BE2C (cell line): ENCODE measurements around the gene GTPBP1.

Experiments
- DNase-seq: peaks from one replicate; pipeline ENCODE4 v3.0.0-alpha.2; 2020
- H3K27me3 ChIP-seq: fragments of 250-450 bp; sonication (Bioruptor Pico); 2 replicates; pipeline ENCODE4 v1.5.1; 2020; ENCODE audit warnings: mild to moderate bottlenecking
- H3K36me3 ChIP-seq: fragments of 250-450 bp; sonication (Bioruptor Pico); 2 replicates; pipeline ENCODE4 v1.5.1; 2020; ENCODE audit warnings: mild to moderate bottlenecking
- H3K4me1 ChIP-seq: fragments of 250-450 bp; sonication (Bioruptor Pico); 2 replicates; pipeline ENCODE4 v1.5.1; 2020
- H3K4me3 ChIP-seq: 2 replicates; pipeline ENCODE4 v1.5.1; 2011; ENCODE audit warnings: low read depth, low read length
- H3K9me3 ChIP-seq: fragments of 250-450 bp; sonication (Bioruptor Pico); 2 replicates; pipeline ENCODE4 v1.5.1; 2020
- TF ChIP-seq, protein P1 (sequence below): IDR thresholded peaks from 2 replicates; pipeline ENCODE4 v1.5.1; 2012; ENCODE audit warnings: mild to moderate bottlenecking, low read depth, low read length

Gene GTPBP1

DNA sequence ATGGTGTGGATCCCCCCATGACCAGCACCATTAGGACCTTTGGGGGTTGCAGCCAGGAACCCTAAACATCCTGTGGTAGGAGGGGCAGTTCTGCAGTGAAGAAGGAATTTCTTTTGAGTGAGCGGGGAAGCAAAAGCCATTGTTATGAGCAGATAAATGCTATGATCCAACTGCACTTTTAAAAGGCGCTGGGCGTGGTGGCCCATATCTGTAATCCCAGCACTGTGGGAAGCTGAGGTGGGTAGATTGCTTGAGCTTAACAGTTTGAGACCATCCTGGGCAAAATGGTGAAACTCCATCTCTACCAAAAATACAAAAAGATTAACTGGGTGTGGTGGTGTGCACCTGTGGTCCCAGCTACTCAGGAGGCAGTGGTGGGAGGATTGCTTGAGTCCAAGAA lies 29.9 kb upstream of the GTPBP1 start:
- TF ChIP-seq, protein P1, sequence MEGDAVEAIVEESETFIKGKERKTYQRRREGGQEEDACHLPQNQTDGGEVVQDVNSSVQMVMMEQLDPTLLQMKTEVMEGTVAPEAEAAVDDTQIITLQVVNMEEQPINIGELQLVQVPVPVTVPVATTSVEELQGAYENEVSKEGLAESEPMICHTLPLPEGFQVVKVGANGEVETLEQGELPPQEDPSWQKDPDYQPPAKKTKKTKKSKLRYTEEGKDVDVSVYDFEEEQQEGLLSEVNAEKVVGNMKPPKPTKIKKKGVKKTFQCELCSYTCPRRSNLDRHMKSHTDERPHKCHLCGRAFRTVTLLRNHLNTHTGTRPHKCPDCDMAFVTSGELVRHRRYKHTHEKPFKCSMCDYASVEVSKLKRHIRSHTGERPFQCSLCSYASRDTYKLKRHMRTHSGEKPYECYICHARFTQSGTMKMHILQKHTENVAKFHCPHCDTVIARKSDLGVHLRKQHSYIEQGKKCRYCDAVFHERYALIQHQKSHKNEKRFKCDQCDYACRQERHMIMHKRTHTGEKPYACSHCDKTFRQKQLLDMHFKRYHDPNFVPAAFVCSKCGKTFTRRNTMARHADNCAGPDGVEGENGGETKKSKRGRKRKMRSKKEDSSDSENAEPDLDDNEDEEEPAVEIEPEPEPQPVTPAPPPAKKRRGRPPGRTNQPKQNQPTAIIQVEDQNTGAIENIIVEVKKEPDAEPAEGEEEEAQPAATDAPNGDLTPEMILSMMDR: no peak
- H3K4me3 ChIP-seq: no peak overlapping the region
- H3K27me3 ChIP-seq: no peaks in the 10 kb centered on the region
- H3K4me1 ChIP-seq: no peaks in the 10 kb centered on the region
- no peaks in the 10 kb centered on the region for H3K9me3 ChIP-seq
- no peak for DNase-seq
- H3K36me3 ChIP-seq: 0 out of 2 replicates have a peak, but pooled peaks cover 6% of the 10 kb centered on the region

- TF ChIP-seq, protein P1: peak; percentile 65
- H3K27me3 ChIP-seq: no peaks in the 10 kb centered on the region
These were observed 24.0 kb upstream of the GTPBP1 start, which contains the start of gene TOMM22 for GRCh38 chr22:38681582-38682335. TSS of gene TOMM22 (plus strand) at chr22:38681957. CDS start at chr22:38681979, 22 bp downstream.

GRCh38 chr22:38684895-38685294 lies 20.8 kb upstream of the GTPBP1 start:
- peaks cover 53% of the 10 kb centered on the region for H3K36me3 ChIP-seq
- H3K27me3 ChIP-seq: no peaks in the 10 kb centered on the region
- no peak for DNase-seq
- H3K9me3 ChIP-seq: no peaks in the 10 kb centered on the region
- no peak overlapping the region for H3K4me3 ChIP-seq
- TF ChIP-seq, protein P1: no peak
- H3K4me1 ChIP-seq: no peaks in the 10 kb centered on the region

More at GRCh38 chr22:38681582-38682335, 24.0 kb upstream of the GTPBP1 start, which contains the start of gene TOMM22:
- Histone ChIP-seq H3K4me1 (no peaks in the 10 kb centered on the region), H3K9me3 (no peaks in the 10 kb centered on the region), H3K4me3 (peak within 1 kb of the TSS; percentile 100), H3K36me3 (peaks cover 37% of the 10 kb centered on the region)
- peak; percentile 93 for DNase-seq

DNA sequence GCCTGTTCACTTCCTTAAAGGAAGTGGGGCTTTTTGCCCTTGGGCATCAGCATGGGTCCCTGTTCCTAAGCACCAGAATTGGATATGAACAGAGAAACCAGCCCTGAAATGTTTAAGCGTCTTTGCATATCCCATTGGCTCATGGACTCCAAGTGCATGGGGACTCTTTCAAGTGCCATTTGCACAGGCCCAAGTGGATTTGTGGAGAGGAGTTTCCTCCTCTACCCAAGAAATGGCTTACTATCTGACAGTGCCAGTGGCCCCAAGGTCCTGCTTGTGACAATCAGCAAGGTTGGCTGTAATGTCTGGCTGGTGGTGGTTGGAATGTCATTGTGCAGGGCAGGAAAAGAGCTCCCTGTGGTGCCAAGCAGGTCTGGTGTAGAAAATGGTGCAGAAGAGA lies 20.0 kb upstream of the GTPBP1 start:
- H3K36me3 ChIP-seq: peaks cover 53% of the 10 kb centered on the region
- no peaks in the 10 kb centered on the region for H3K4me1 ChIP-seq
- TF ChIP-seq, protein P1: no peak

GRCh38 chr22:38689651-38690050 lies 16.1 kb upstream of the GTPBP1 start:
- Histone ChIP-seq H3K4me3 (no peak overlapping the region), H3K9me3 (no peaks in the 10 kb centered on the region), H3K27me3 (no peaks in the 10 kb centered on the region), H3K4me1 (no peaks in the 10 kb centered on the region), H3K36me3 (peaks cover 43% of the 10 kb centered on the region)
- DNase-seq: no peak
- TF ChIP-seq, protein P1: no peak

More for the DNA sequence above, 20.0 kb upstream of the GTPBP1 start:
- H3K9me3 ChIP-seq: no peaks in the 10 kb centered on the region
- DNase-seq: no peak
- no peak overlapping the region for H3K4me3 ChIP-seq
- H3K27me3 ChIP-seq: no peaks in the 10 kb centered on the region

DNA sequence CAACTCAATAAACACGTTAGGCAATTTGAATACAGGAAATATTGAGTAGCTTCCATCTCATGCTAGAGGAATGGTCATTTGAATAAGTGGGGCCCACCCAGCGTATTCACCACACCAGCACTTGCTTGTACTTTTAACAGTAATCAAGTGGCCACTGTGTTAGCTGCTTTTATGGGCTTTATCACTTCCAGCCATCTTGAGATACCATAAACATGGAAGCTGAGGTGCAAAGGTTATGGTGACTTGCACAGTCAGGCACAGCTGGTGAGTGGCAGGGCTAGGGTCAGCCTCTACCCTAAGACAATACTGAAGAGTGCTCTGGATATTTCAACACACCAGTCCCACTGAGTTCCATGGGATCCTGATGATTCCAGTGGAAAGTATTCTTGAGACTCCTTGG lies 11.7 kb upstream of the GTPBP1 start:
- no peak overlapping the region for H3K4me3 ChIP-seq
- no peak for DNase-seq
- H3K27me3 ChIP-seq: no peaks in the 10 kb centered on the region
- H3K4me1 ChIP-seq: peaks cover under 1% of the 10 kb centered on the region
- H3K9me3 ChIP-seq: no peaks in the 10 kb centered on the region
- TF ChIP-seq, protein P1: no peak
- H3K36me3 ChIP-seq: peaks cover 5% of the 10 kb centered on the region
